GM19099 (cell line): Measurements from ENCODE around the gene ACP6.

Source experiments
- POLR2A ChIP-seq: IDR thresholded peaks from 3 replicates; pipeline ENCODE4 v1.6.1; 2011; ENCODE audit warnings: low read depth; ENCODE audit not compliant: insufficient read length; ENCODE audit errors: extremely low read depth

ACP6 gene

GRCh38 chr1:147665521-147665920 lies 4.8 kb downstream of the ACP6 start:
- TF ChIP-seq POLR2A: no peak

GRCh38 chr1:147664206-147664605 lies 6.1 kb downstream of the ACP6 start:
- no peak for TF ChIP-seq POLR2A

- TF ChIP-seq POLR2A: no peak
These were observed 15.8 kb downstream of the ACP6 start for GRCh38 chr1:147654511-147654910.

- no peak for TF ChIP-seq POLR2A
These were observed 18.0 kb downstream of the ACP6 start for GRCh38 chr1:147652306-147652705.

GRCh38 chr1:147651466-147651865 lies 18.9 kb downstream of the ACP6 start:
- no peak for TF ChIP-seq POLR2A

- TF ChIP-seq POLR2A: no peak
These were observed 21.4 kb downstream of the ACP6 start for GRCh38 chr1:147648933-147649332.

- TF ChIP-seq POLR2A: no peak
These were observed 22.3 kb downstream of the ACP6 start for GRCh38 chr1:147647796-147648633.

GRCh38 chr1:147643974-147644373 lies 26.4 kb downstream of the ACP6 start:
- no peak for TF ChIP-seq POLR2A

- TF ChIP-seq POLR2A: no peak
These were observed 28.4 kb downstream of the ACP6 start for GRCh38 chr1:147641695-147642592.

- TF ChIP-seq POLR2A: no peak
These were observed 29.0 kb downstream of the ACP6 start for GRCh38 chr1:147641291-147641690.

- no peak for TF ChIP-seq POLR2A
These were observed 29.7 kb downstream of the ACP6 start for GRCh38 chr1:147640553-147641165.

- TF ChIP-seq POLR2A: no peak
These were observed 34.0 kb downstream of the ACP6 start for GRCh38 chr1:147636314-147636713.

GRCh38 chr1:147635342-147635741 lies 35.0 kb downstream of the ACP6 start:
- no peak for TF ChIP-seq POLR2A

GRCh38 chr1:147634645-147635044 lies 35.7 kb downstream of the ACP6 start:
- TF ChIP-seq POLR2A: no peak

- TF ChIP-seq POLR2A: no peak
These were observed 36.6 kb downstream of the ACP6 start for GRCh38 chr1:147633759-147634158.
